Stimulated activated effector memory CD8-positive, alpha-beta T cell treated with anti-CD3 and anti-CD28 coated beads, Interleukin-12 subunit alpha, Interleukin-12 subunit beta, amount 100 ng/mL, for 72 hours (primary cell): Measurements from ENCODE around the gene CPS1.
A peak's percentile ranks its signal among the peaks of the same experiment; 100 is the strongest.

Source experiments
- ATAC-seq: fragments of 150-1000 bp; cut with Tn5 transposase; 2 replicates; pipeline ENCODE4 v1.10.0; 2021
- DNase-seq, 2 donors: peaks; one replicate each; pipeline ENCODE4 v3.0.0; 2021 to 2022; ENCODE audit warnings: low spot score in 2 of 2
- H3K27ac Mint-ChIP-seq: one replicate; pipeline ENCODE4 v1.8.0; 2022; ENCODE audit warnings: mild to moderate bottlenecking, mixed read lengths
- H3K36me3 Mint-ChIP-seq: one replicate; pipeline ENCODE4 v1.8.0; 2022; ENCODE audit warnings: mild to moderate bottlenecking, mixed read lengths
- H3K4me1 Mint-ChIP-seq: one replicate; pipeline ENCODE4 v1.8.0; 2022; ENCODE audit warnings: mixed read lengths
- H3K4me3 Mint-ChIP-seq: one replicate; pipeline ENCODE4 v1.8.0; 2022; ENCODE audit warnings: mild to moderate bottlenecking, mixed read lengths
- H3K9me3 Mint-ChIP-seq: one replicate; pipeline ENCODE4 v1.8.0; 2022; ENCODE audit warnings: mixed read lengths

CPS1 gene

DNA sequence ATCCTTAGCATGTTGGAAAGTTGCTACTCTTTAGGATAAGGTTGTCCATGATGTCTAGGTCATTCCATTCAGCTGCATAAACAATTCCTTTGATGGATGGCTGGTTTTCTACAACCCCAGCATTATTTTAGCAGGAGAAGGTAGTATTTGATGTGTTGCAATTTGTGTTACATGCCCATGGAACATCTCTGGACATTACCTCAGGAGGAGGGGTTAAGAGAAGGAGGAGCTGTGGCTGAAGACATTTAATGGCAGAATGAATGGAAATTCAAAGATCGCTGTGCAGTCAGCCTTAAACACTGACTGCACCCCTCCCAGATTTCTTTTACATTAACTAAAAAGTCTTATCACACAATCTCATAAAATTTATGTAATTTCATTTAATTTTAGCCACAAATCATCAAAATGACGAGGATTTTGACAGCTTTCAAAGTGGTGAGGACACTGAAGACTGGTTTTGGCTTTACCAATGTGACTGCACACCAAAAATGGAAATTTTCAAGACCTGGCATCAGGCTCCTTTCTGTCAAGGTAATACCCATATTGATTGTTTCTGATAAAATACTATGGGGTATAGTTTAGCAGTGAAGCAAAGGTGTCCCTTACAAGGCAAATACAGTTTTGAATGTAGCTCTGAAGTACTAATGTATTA lies at the start of gene CPS1:
Gene CPS1 (plus strand): TSS at position 271 of the 652 bp plus-strand sequence. CDS start 135 bp downstream, at position 406.
- ATAC-seq = no peak
- no peak for DNase-seq
- H3K9me3 Mint-ChIP-seq = no peaks in the 10 kb centered on the region
- no peaks in the 10 kb centered on the region for H3K36me3 Mint-ChIP-seq
- H3K4me3 Mint-ChIP-seq = no peak within 1 kb of the TSS
- no peaks in the 10 kb centered on the region for H3K4me1 Mint-ChIP-seq
- no peak within 1 kb of the TSS for H3K27ac Mint-ChIP-seq

- no peak overlapping the region for H3K4me3 Mint-ChIP-seq
- no peaks in the 10 kb centered on the region for H3K36me3 Mint-ChIP-seq
- ATAC-seq (no peak), DNase-seq (no peak)
- no peaks in the 10 kb centered on the region for H3K4me1 Mint-ChIP-seq
- H3K9me3 Mint-ChIP-seq = peaks cover 9% of the 10 kb centered on the region
- H3K27ac Mint-ChIP-seq = no peak overlapping the region
Measured at GRCh38 chr2:210515911-210516310, 40.5 kb upstream of the CPS1 start.

GRCh38 chr2:210517264-210517663 lies 39.1 kb upstream of the CPS1 start:
- H3K27ac Mint-ChIP-seq = no peak overlapping the region
- ATAC-seq (no peak), DNase-seq (no peak)
- H3K4me3 Mint-ChIP-seq = no peak overlapping the region
- H3K4me1 Mint-ChIP-seq = no peaks in the 10 kb centered on the region
- peaks cover 9% of the 10 kb centered on the region for H3K9me3 Mint-ChIP-seq
- H3K36me3 Mint-ChIP-seq = no peaks in the 10 kb centered on the region

GRCh38 chr2:210519594-210519993 lies 36.8 kb upstream of the CPS1 start:
- Mint-ChIP-seq H3K9me3 (peaks cover 9% of the 10 kb centered on the region), H3K4me3 (no peak overlapping the region), H3K4me1 (no peaks in the 10 kb centered on the region), H3K36me3 (no peaks in the 10 kb centered on the region), H3K27ac (no peak overlapping the region)
- DNase-seq (no peak), ATAC-seq (no peak)

DNA sequence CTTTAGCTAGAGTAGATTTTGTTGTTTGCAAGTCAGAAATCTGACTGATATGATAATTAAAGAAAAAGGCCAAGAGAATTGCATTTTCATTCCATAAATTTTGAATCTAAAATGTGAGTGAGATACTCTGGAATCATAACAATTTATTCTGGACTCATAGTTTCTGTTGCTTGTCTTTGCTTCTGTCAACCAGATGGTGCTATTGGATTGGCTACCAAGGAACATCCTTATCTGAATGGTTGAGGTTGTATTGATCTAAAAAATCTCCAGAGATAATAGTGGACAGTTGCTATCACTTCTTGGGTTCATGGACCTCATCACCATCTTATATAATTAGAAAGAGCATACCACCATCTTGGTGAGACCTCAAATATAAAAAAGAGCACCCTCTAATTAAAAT lies 34.0 kb upstream of the CPS1 start:
- H3K27ac Mint-ChIP-seq = no peak overlapping the region
- no peak for DNase-seq
- H3K36me3 Mint-ChIP-seq = no peaks in the 10 kb centered on the region
- no peaks in the 10 kb centered on the region for H3K9me3 Mint-ChIP-seq
- H3K4me3 Mint-ChIP-seq = no peak overlapping the region
- H3K4me1 Mint-ChIP-seq = no peaks in the 10 kb centered on the region
- ATAC-seq = no peak

- Mint-ChIP-seq H3K27ac (no peak overlapping the region), H3K4me1 (no peaks in the 10 kb centered on the region), H3K9me3 (no peaks in the 10 kb centered on the region), H3K4me3 (no peak overlapping the region), H3K36me3 (no peaks in the 10 kb centered on the region)
- DNase-seq (no peak), ATAC-seq (no peak)
Measured at GRCh38 chr2:210523650-210524289, 32.6 kb upstream of the CPS1 start.

- Mint-ChIP-seq H3K36me3 (no peaks in the 10 kb centered on the region), H3K4me3 (no peak overlapping the region), H3K9me3 (no peaks in the 10 kb centered on the region), H3K27ac (no peak overlapping the region), H3K4me1 (no peaks in the 10 kb centered on the region)
- no peak for DNase-seq
- no peak for ATAC-seq
Measured at GRCh38 chr2:210524533-210524932, 31.9 kb upstream of the CPS1 start.

- H3K9me3 Mint-ChIP-seq = no peaks in the 10 kb centered on the region
- no peaks in the 10 kb centered on the region for H3K36me3 Mint-ChIP-seq
- H3K27ac Mint-ChIP-seq = no peak overlapping the region
- H3K4me3 Mint-ChIP-seq = no peak overlapping the region
- no peaks in the 10 kb centered on the region for H3K4me1 Mint-ChIP-seq
- DNase-seq (no peak), ATAC-seq (no peak)
Measured at GRCh38 chr2:210527286-210527685, 29.1 kb upstream of the CPS1 start.

DNA sequence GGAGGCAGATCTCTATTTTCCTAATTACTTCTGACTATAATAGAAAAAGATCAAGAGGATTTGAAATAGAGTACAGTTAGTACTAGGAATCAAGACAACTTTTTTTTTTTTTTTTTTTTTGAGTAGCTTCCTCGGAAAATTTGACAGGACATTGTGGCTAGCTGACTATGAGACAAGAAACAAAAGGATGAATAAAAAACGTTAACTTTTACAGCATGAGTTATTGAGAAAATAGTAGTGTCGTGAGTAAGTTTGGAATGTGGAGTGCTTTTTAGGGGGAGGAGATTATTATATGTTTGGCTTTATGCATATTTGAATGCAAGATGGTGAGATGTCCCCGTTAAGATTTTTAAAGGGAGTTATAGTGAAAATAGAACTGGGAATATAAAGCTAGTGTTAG lies 27.7 kb upstream of the CPS1 start:
- Mint-ChIP-seq H3K4me3 (no peak overlapping the region), H3K36me3 (no peaks in the 10 kb centered on the region), H3K27ac (no peak overlapping the region), H3K9me3 (no peaks in the 10 kb centered on the region), H3K4me1 (no peaks in the 10 kb centered on the region)
- no peak for DNase-seq
- ATAC-seq = no peak

DNA sequence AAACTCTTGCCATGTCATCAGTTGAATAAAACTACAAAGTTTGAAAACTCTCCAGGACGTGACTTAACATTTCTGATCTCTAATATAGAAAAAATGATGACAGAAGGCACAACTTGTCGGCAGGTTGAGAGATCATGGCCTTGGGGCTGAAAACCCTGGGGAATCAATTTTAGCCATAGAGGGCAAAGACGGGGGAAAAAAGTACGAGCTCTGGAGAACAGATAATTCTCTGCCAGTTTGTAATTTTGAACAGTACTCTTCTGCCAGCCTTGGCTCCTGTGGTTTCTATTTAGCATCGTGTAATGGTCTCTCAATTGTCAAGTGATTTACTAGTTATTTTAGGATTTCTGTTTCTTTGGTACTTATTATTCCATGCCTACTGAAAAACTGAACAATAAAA lies 25.3 kb upstream of the CPS1 start:
- no peak overlapping the region for H3K4me3 Mint-ChIP-seq
- H3K9me3 Mint-ChIP-seq = no peaks in the 10 kb centered on the region
- no peak for ATAC-seq
- no peaks in the 10 kb centered on the region for H3K36me3 Mint-ChIP-seq
- H3K27ac Mint-ChIP-seq = no peak overlapping the region
- no peaks in the 10 kb centered on the region for H3K4me1 Mint-ChIP-seq
- no peak for DNase-seq

DNA sequence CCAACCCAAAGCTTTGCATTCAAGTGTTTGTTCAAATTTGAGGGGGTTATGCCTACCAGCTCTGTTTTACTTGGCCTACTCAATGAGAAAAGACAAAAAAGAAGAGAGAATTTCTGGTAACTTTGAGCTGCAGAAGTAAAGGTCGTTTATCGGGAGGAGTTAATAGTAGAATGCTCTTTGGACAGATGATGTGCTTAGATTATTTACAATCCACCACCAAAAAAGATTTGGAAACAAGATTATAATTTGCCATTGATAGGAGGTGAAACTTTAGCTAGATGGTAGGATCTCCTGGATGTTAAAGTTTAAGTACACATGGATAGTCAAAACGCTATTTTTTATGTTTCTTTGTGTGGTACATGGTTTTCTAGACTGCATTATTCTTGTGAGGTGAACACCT lies 24.9 kb upstream of the CPS1 start:
- no peak overlapping the region for H3K4me3 Mint-ChIP-seq
- H3K9me3 Mint-ChIP-seq = no peaks in the 10 kb centered on the region
- no peaks in the 10 kb centered on the region for H3K36me3 Mint-ChIP-seq
- no peaks in the 10 kb centered on the region for H3K4me1 Mint-ChIP-seq
- DNase-seq (no peak), ATAC-seq (no peak)
- no peak overlapping the region for H3K27ac Mint-ChIP-seq

DNA sequence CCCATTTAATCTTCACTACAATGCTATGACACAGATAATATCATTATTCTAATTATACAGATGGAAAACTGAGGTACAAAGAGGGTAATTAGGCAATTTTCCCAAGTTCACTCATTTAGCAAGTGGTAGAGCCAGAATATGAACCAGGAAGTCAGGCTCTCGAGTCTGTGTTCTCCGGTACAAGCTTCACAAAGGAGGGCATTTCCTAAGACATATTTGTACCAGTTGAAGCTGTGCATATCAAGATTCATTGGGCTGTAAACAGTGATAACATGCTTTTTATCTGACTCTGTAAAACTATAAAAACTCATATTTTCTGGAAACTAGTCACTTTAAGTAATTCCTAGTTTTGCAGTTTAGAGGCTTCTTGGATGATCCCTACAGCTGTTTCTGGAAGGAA lies 23.0 kb upstream of the CPS1 start:
- Mint-ChIP-seq H3K4me3 (no peak overlapping the region), H3K27ac (no peak overlapping the region)
- ATAC-seq = no peak

GRCh38 chr2:210534879-210535278 lies 21.5 kb upstream of the CPS1 start:
- Mint-ChIP-seq H3K9me3 (no peaks in the 10 kb centered on the region), H3K4me3 (no peak overlapping the region), H3K27ac (no peak overlapping the region), H3K36me3 (no peaks in the 10 kb centered on the region), H3K4me1 (no peaks in the 10 kb centered on the region)
- peak; percentile 39 for ATAC-seq
- DNase-seq = no peak

More for the DNA sequence above, 23.0 kb upstream of the CPS1 start:
- no peak for DNase-seq
- Mint-ChIP-seq H3K4me1 (no peaks in the 10 kb centered on the region), H3K36me3 (no peaks in the 10 kb centered on the region), H3K9me3 (no peaks in the 10 kb centered on the region)

DNA sequence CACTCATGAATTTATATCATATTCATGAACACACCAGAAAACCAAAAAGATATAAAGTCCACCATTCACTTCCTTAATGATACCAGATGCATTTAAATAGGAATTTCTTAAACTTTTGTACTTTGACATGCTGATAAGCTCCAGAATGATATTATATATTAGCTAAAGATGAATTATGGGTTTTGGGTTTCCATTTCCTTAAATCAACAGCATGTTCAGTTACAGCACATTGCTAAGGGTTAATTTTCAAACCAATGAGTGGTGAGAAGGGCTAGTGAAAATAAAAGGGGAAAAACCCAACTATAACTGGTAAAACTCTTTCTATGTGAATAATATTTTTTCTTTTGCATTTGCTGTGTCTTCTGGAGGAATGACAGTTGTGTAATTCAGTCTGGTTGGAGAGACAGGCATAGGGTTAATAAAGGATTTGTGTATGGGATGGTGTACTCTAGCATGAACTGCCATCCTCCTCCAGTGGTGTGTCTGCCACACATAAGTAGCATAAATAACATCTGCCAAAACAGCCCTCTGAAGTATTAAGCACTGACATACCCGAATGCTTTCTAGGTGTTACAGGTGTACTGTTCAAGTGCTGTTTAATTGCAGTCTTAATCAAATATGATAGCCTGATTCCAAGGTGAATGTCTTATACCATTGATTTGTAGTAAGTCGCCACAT lies 19.3 kb upstream of the CPS1 start:
- no peak for ATAC-seq
- H3K27ac Mint-ChIP-seq = no peak overlapping the region
- no peak overlapping the region for H3K4me3 Mint-ChIP-seq
- no peaks in the 10 kb centered on the region for H3K4me1 Mint-ChIP-seq
- DNase-seq = no peak
- H3K9me3 Mint-ChIP-seq = no peaks in the 10 kb centered on the region
- H3K36me3 Mint-ChIP-seq = no peaks in the 10 kb centered on the region

GRCh38 chr2:210539035-210539434 lies 17.4 kb upstream of the CPS1 start:
- no peak for DNase-seq
- Mint-ChIP-seq H3K9me3 (no peaks in the 10 kb centered on the region), H3K4me1 (no peaks in the 10 kb centered on the region), H3K36me3 (no peaks in the 10 kb centered on the region), H3K27ac (no peak overlapping the region), H3K4me3 (no peak overlapping the region)
- ATAC-seq = no peak
